ENCODE data around the gene MEGF6.
"Not testable (repeated sequence)": the region's sequence is repeated elsewhere in the genome, so short reads cannot be mapped to it uniquely, and the experiment has no call there.

MEGF6 gene

GRCh38 chr1:3590139-3590763 lies 21.1 kb downstream of the MEGF6 start:
- no peak for DNase-seq (ENCODE audit: low spot score in 2 of 2)
- Mint-ChIP-seq H3K27me3 (peaks cover 1% of the 10 kb centered on the region), H3K4me1 (peaks cover 3% of the 10 kb centered on the region), H3K9me3 (no peaks in the 10 kb centered on the region), H3K4me3 (no peak overlapping the region), H3K36me3 (no peaks in the 10 kb centered on the region), H3K27ac (no peak overlapping the region)
- ATAC-seq (ENCODE audit: low read depth): no peak

GRCh38 chr1:3588395-3588794 lies 22.9 kb downstream of the MEGF6 start:
- Mint-ChIP-seq H3K36me3 (no peaks in the 10 kb centered on the region), H3K4me1 (no peaks in the 10 kb centered on the region), H3K4me3 (no peak overlapping the region), H3K27ac (no peak overlapping the region), H3K9me3 (no peaks in the 10 kb centered on the region), H3K27me3 (no peaks in the 10 kb centered on the region)
- ATAC-seq (ENCODE audit: low read depth) (no peak), DNase-seq (ENCODE audit: low spot score in 2 of 2) (no peak)

- Mint-ChIP-seq H3K27me3 (no peaks in the 10 kb centered on the region), H3K4me1 (no peaks in the 10 kb centered on the region), H3K27ac (no peak overlapping the region), H3K36me3 (no peaks in the 10 kb centered on the region), H3K9me3 (no peaks in the 10 kb centered on the region), H3K4me3 (no peak overlapping the region)
- no peak for DNase-seq (ENCODE audit: low spot score in 2 of 2)
- no peak for ATAC-seq (ENCODE audit: low read depth)
These were observed 24.1 kb downstream of the MEGF6 start for GRCh38 chr1:3586986-3587759.

GRCh38 chr1:3585940-3586568 lies 25.3 kb downstream of the MEGF6 start:
- ATAC-seq (ENCODE audit: low read depth) (no peak), DNase-seq (ENCODE audit: low spot score in 2 of 2) (no peak)
- Mint-ChIP-seq H3K36me3 (no peaks in the 10 kb centered on the region), H3K4me1 (no peaks in the 10 kb centered on the region), H3K9me3 (no peaks in the 10 kb centered on the region), H3K27me3 (no peaks in the 10 kb centered on the region), H3K27ac (no peak overlapping the region), H3K4me3 (no peak overlapping the region)

- not testable (repeated sequence) for H3K27ac Mint-ChIP-seq; H3K4me3 Mint-ChIP-seq; ATAC-seq (ENCODE audit: low read depth); H3K9me3 Mint-ChIP-seq; H3K4me1 Mint-ChIP-seq; DNase-seq (ENCODE audit: low spot score in 2 of 2); H3K27me3 Mint-ChIP-seq; H3K36me3 Mint-ChIP-seq
These were observed 25.9 kb downstream of the MEGF6 start for GRCh38 chr1:3585353-3585868.

- no peak for ATAC-seq (ENCODE audit: low read depth)
These were observed 26.4 kb downstream of the MEGF6 start for GRCh38 chr1:3584915-3585314.

GRCh38 chr1:3583751-3584150 lies 27.6 kb downstream of the MEGF6 start:
- ATAC-seq (ENCODE audit: low read depth); H3K27ac Mint-ChIP-seq; H3K4me1 Mint-ChIP-seq; H3K4me3 Mint-ChIP-seq; H3K9me3 Mint-ChIP-seq; H3K27me3 Mint-ChIP-seq; H3K36me3 Mint-ChIP-seq; DNase-seq (ENCODE audit: low spot score in 2 of 2): not testable (repeated sequence)

More at GRCh38 chr1:3584915-3585314, 26.4 kb downstream of the MEGF6 start:
- Mint-ChIP-seq H3K9me3 (no peaks in the 10 kb centered on the region), H3K4me3 (no peak overlapping the region), H3K27me3 (no peaks in the 10 kb centered on the region), H3K4me1 (no peaks in the 10 kb centered on the region), H3K36me3 (no peaks in the 10 kb centered on the region), H3K27ac (no peak overlapping the region)
- no peak for DNase-seq (ENCODE audit: low spot score in 2 of 2)

GRCh38 chr1:3581296-3582036 lies 29.8 kb downstream of the MEGF6 start:
- Mint-ChIP-seq H3K4me1 (peaks cover 3% of the 10 kb centered on the region), H3K9me3 (peaks cover 2% of the 10 kb centered on the region), H3K4me3 (no peak overlapping the region), H3K27ac (no peak overlapping the region), H3K36me3 (no peaks in the 10 kb centered on the region), H3K27me3 (peaks cover 2% of the 10 kb centered on the region)
- no peak for DNase-seq (ENCODE audit: low spot score in 2 of 2)
- ATAC-seq (ENCODE audit: low read depth): no peak

GRCh38 chr1:3580231-3580630 lies 31.1 kb downstream of the MEGF6 start:
- no peak for DNase-seq (ENCODE audit: low spot score in 2 of 2)
- no peak for ATAC-seq (ENCODE audit: low read depth)
- Mint-ChIP-seq H3K27ac (no peak overlapping the region), H3K9me3 (peaks cover 2% of the 10 kb centered on the region), H3K4me1 (peaks cover 3% of the 10 kb centered on the region), H3K4me3 (no peak overlapping the region), H3K36me3 (no peaks in the 10 kb centered on the region), H3K27me3 (peaks cover 2% of the 10 kb centered on the region)

GRCh38 chr1:3579626-3580025 lies 31.7 kb downstream of the MEGF6 start:
- DNase-seq (ENCODE audit: low spot score in 2 of 2) (no peak), ATAC-seq (ENCODE audit: low read depth) (no peak)
- Mint-ChIP-seq H3K4me3 (no peak overlapping the region), H3K9me3 (peaks cover 2% of the 10 kb centered on the region), H3K4me1 (peaks cover 3% of the 10 kb centered on the region), H3K36me3 (no peaks in the 10 kb centered on the region), H3K27me3 (peaks cover 2% of the 10 kb centered on the region), H3K27ac (no peak overlapping the region)

- Mint-ChIP-seq H3K27me3 (peaks cover 2% of the 10 kb centered on the region), H3K4me1 (peaks cover 3% of the 10 kb centered on the region), H3K36me3 (no peaks in the 10 kb centered on the region), H3K27ac (no peak overlapping the region), H3K9me3 (peaks cover 2% of the 10 kb centered on the region), H3K4me3 (no peak overlapping the region)
- DNase-seq (ENCODE audit: low spot score in 2 of 2): no peak
- ATAC-seq (ENCODE audit: low read depth): no peak
These were observed 32.4 kb downstream of the MEGF6 start for GRCh38 chr1:3578906-3579305.

- Mint-ChIP-seq H3K27ac (no peak overlapping the region), H3K9me3 (peaks cover 2% of the 10 kb centered on the region), H3K4me3 (no peak overlapping the region), H3K36me3 (no peaks in the 10 kb centered on the region), H3K4me1 (peaks cover 3% of the 10 kb centered on the region), H3K27me3 (peaks cover 2% of the 10 kb centered on the region)
- ATAC-seq (ENCODE audit: low read depth): no peak
- no peak for DNase-seq (ENCODE audit: low spot score in 2 of 2)
These were observed 32.9 kb downstream of the MEGF6 start for GRCh38 chr1:3578433-3578805.

- Mint-ChIP-seq H3K27me3 (peaks cover 2% of the 10 kb centered on the region), H3K9me3 (peaks cover 2% of the 10 kb centered on the region), H3K27ac (no peak overlapping the region), H3K36me3 (no peaks in the 10 kb centered on the region), H3K4me1 (peaks cover 3% of the 10 kb centered on the region), H3K4me3 (peak overlapping the region; percentile 11)
- DNase-seq (ENCODE audit: low spot score in 2 of 2) (no peak), ATAC-seq (ENCODE audit: low read depth) (peak; percentile 31)
These were observed 33.4 kb downstream of the MEGF6 start for GRCh38 chr1:3577711-3578432.

Measured in memory B cell (primary cell).